Neural cell (in vitro differentiated cells): ENCODE measurements around the gene TSPOAP1.

ENCODE experiments used
- CTCF ChIP-seq: fragments of 450-650 bp; IDR thresholded peaks from 2 replicates; pipeline ENCODE4 v1.5.1; 2014; ENCODE audit warnings: antibody characterized with exemption, mild to moderate bottlenecking, moderate library complexity; ENCODE audit not compliant: poor library complexity, severe bottlenecking
- POLR2AphosphoS5 ChIP-seq: IDR thresholded peaks from 2 replicates; pipeline ENCODE4 v1.6.1; 2012
- SMC3 ChIP-seq: fragments of 450-650 bp; conservative IDR thresholded peaks from 2 replicates; pipeline ENCODE4 v1.6.1; 2014; ENCODE audit warnings: antibody characterized with exemption, mild to moderate bottlenecking, moderate library complexity; ENCODE audit not compliant: poor library complexity

DNA sequence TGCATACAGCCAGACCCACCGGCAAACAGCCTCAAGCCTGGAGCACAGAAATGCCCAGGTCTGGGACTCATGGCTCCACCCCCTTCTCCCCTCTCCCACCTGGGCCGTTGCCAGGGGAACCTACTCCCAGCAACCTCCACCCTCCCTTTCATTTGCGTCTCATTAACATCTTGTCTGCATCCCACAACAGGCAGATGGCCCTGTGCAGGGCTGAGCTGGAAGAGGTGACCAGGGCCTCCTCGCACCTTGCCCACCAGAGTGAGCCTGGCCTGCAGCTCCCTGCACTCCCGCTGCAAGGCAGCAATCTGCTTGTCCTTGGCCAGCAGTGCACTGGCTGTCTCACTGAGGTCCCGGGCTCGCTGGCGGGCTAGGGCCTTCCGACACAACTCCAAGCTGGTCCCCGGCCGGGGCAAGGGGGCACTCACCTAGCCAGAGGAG lies 3.3 kb downstream of the TSPOAP1 start:
- TF ChIP-seq CTCF: no peak
- TF ChIP-seq SMC3: no peak
- TF ChIP-seq POLR2AphosphoS5: no peak
